H54 (cell line): ENCODE data around the gene PRPF31.

Source experiments
- DNase-seq: peaks from one replicate; pipeline ENCODE4 v3.0.0; 2011; ENCODE audit warnings: low spot score, mixed read lengths; ENCODE audit not compliant: insufficient read length
- FAIRE-seq: peaks from 3 replicates; lab custom pipeline; 2011; peaks lifted over from hg19 to GRCh38; lab: Jason Lieb, UNC
- POLR2A ChIP-seq: IDR thresholded peaks from 2 replicates; pipeline ENCODE4 v1.6.1; 2011; ENCODE audit warnings: low read depth, mild to moderate bottlenecking, low read length

The PRPF31 gene

DNA sequence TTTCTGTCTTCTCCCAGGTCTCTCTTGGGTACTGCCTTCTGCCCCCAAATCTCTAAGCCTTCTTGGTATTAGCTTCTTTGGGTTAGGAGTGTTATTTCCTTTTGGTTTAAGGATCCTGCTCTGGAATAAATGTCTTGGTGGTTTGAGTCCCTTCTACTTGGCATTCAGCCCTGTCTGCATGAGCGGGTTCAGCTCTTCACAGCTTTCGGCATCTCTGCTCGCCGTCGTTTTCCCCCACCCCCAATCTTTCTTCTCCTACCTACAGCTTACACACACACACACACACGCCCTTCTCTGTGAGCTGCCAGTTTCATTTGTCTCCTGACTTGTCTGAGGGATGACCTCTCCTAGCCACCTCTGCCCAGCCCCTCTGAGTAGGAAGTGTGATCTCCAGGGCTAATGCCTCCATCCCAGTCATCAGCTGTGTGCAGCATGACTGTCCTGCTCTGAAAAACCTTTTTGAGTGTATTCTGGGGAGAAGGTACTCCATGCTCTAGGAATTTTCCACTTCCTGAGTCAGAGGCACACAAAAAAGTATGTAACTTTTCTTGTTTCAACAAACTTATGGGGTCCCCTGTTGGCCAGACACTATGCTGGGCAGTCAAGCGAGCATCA is 26.7 kb downstream of the PRPF31 start:
- FAIRE-seq (no peak), DNase-seq (no peak)

DNA sequence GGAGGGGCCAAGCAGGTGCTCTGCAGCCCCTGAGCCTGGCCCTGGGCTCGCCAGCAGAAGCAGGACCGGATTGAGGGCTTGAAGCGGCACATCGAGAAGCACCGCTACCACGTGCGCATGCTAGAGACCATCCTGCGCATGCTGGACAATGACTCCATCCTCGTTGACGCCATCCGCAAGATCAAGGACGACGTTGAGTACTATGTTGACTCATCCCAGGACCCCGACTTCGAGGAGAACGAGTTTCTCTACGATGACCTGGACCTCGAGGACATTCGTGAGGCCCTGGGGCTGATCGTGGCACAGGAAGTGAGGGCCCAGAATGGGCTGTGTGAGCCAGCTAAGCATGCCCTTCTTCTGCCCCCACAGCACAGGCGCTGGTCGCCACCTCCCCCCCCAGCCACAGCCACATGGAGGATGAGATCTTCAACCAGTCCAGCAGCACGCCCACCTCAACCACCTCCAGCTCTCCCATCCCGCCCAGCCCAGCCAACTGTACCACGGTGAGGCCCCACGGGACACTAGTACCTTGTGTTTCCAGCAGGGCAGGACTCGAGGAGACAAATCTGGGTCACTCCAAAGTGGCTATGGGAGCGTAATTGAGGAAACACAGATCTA is 30.1 kb downstream of the PRPF31 start:
- no peak for DNase-seq
- FAIRE-seq, result no peak

More for the DNA sequence above, 26.7 kb downstream of the PRPF31 start:
- TF ChIP-seq POLR2A, result no peak

DNA sequence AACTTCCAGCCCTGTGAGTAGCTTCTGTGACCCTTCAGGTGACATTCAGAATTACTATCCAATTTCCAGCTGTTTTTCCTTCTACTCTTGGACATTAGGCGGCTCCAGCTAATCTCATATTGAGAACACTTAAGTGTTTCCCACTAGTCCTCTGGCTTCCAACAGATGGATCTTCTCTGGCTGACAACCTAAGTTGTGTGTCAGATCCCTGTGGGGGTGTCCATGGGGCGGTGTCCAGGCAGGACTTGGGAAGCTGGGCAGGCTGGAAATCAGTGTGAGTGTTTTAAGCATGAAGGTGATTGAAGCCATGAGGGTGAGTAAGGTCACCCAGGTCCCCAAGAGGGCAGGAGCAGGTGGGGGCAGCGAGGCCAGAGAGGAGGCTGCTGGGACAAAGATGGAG is 32.1 kb downstream of the PRPF31 start:
- TF ChIP-seq POLR2A, result no peak
- DNase-seq (no peak), FAIRE-seq (no peak)

More for the DNA sequence above, 30.1 kb downstream of the PRPF31 start:
- no peak for TF ChIP-seq POLR2A

DNA sequence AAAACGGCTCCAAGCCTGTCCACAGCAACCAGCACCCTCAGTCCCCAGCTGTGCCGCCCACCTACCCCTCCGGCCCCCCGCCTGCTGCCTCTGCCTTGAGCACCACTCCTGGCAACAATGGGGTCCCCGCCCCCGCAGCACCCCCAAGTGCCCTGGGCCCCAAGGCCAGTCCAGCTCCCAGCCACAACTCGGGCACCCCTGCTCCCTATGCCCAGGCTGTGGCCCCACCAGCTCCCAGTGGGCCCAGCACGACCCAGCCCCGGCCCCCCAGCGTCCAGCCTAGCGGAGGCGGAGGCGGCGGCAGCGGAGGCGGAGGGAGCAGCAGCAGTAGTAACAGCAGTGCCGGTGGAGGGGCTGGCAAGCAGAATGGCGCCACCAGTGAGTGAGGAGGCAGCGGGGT is 32.6 kb downstream of the PRPF31 start:
- no peak for TF ChIP-seq POLR2A
- FAIRE-seq (no peak), DNase-seq (no peak)

DNA sequence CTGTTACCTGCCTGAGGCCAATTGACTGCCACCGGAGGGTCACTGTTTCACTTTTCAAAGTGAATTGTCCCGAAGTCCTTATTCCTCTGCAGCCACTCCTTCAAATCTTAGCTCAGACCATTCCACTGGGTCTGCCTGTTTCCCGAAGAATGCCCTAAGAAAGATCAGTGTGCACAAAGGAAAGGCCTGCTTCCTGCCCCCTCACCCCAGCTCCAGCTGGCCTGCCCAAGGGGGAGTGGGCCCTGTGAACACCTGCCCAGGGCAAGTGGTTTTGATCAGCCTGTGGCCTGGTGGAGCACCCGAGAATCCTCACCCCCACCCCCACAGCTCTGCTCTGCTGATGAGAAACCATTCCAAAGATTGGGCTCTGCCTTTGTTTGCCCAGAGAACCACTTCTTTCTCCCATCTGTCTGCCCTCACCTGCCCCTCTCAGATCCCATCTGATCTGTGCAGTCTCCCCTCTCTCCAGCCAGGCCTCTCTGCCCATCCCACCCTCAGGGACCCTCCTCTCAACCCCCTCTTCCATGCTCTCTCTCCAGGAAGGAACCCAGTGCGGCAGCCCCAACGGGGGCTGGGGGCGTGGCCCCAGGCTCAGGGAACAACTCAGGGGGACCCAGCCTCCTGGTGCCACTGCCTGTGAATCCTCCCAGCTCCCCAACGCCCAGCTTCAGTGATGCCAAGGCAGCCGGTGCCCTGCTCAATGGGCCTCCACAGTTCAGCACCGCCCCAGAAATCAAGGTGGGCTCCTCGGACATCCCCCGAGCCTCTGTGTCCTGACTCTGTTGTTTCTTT is 33.7 kb downstream of the PRPF31 start:
- no peak for DNase-seq
- no peak for TF ChIP-seq POLR2A
- FAIRE-seq, result no peak

DNA sequence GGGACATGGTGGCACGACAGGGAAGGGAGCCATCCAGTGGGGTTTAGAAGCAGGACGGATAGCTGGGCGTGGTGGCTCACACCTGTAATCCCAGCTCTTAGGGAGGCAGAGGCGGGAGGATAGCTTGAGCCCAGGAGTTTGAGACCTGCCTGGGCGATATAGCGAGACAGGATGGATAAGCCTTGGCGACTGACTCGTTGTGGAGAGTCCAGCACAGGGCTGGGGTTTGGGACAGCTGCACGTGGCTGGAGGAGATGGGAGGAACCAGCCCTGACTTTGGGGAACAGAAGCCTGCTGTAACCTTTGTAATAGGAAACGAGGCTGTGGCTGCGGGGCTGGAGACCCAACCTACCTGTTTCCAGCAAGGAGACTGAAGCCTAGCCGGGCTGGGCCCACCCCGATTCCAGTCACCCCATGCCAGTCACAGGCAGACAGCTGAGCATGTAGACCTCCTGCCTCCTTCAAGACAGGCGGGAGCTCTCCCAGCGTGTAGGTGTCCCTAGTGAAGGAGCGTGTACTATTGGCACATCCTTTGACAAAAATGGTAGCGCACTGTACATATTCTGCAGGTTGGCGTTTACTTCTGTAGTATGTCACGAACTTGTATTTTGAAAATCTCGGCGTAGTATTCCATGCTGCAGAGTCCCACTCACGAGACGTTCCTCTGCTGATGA is 35.9 kb downstream of the PRPF31 start:
- FAIRE-seq (no peak), DNase-seq (no peak)
- TF ChIP-seq POLR2A, result no peak

DNA sequence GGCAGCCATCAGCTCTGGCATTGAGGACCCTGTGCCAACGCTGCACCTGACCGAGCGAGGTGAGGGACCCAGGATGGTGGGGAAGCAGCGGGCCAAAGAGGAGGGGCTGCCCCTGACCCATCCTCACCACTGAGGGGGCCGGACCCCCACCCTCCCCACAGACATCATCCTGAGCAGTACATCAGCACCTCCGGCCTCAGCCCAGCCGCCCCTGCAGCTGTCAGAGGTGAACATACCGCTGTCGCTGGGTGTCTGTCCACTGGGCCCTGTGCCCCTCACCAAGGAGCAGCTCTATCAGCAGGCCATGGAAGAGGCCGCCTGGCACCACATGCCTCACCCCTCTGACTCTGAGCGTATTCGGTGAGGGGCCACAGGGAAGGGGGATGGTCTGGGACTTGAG is 36.7 kb downstream of the PRPF31 start:
- no peak for FAIRE-seq
- TF ChIP-seq POLR2A, result no peak
- DNase-seq, result no peak

DNA sequence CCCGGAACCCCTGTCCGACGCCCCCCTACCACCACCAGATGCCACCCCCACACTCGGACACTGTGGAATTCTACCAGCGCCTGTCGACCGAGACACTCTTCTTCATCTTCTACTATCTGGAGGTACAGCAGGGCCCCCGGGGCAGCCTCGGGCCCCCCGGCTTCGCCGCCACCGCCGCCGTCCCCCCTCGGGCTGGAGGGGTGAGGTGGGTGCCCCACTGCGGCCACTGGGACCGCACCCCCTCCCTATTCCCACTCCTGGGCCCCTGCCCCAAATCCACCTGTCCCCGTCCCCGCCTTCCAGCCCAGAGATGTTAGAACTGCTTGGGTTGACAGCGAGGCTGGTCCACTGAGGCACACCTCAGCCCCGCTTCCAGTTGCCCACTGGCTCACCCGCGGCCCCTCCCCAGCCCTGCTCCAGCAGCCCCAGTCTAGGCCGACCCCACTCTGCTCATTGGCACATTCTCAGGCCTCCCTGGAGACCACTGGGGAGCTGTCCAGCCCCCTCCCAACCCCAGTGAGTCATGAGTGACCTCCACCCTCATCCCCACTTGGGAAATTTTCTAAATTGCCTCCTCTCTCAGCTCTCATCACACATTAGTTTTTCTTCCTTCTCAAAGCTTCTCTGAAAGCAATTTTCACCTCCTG is 37.4 kb downstream of the PRPF31 start:
- TF ChIP-seq POLR2A, result no peak
- FAIRE-seq (no peak), DNase-seq (no peak)

DNA sequence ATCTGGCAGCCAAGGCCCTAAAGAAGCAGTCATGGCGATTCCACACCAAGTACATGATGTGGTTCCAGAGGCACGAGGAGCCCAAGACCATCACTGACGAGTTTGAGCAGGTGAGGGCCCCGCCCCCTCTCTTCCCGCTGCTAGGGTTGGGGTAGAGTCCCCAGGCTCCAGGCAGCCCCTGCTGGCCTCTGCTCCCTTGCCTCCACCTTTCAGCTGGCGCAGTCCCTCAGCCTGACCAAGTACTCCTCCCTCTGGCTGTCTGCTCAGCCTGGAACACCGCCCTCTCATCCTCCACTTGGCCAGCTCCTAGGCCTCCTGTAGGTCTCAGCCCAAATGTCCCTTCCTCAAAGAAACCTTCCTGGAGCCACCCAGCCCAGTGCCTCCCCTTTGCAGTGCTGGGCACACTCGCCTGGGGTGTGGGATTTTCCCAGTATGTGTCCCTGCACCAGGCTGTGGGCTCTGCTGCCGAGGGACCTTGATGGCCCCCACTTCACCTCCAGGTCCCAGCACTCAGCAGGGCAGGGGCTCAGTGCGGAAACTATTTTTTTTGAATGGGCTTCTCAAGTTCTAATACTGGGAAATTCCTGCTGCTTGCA is 38.3 kb downstream of the PRPF31 start:
- DNase-seq, result no peak
- FAIRE-seq, result no peak
- TF ChIP-seq POLR2A, result no peak

DNA sequence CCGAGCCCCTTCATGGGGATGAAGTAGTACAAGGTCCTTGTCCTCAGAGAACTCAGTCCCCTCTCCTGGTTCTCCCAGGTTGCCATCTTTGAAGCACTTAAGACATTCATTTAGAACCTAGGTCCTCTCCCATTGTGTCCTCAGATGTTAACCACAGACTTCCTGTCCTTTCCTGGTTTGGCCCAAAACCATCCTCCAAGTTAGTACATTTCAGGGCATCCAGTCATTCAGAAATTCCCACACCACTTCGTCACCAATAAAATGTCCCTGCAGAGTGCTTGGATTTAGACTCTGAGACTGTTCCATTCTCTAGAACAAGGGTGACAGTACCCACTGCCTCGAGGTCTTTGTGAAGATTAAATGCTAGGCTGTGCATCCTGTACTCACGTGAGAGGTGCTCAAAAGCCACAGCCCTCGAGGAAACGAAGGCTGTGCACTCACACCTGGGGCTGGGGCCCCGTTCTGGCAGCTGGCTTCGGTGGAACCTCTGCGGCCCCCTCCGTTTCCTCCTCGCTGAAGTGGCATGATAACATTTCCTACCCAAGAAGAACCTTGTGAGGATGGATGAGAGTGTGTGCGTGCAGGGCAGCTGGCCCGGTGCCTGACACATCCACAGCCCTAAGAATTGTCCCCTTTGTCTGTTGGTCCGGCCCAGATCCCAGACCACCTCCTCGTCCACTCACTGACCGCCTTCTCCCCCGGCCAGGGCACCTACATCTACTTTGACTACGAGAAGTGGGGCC is 39.2 kb downstream of the PRPF31 start:
- DNase-seq (peak; percentile 54), FAIRE-seq (no peak)
- no peak for TF ChIP-seq POLR2A

DNA sequence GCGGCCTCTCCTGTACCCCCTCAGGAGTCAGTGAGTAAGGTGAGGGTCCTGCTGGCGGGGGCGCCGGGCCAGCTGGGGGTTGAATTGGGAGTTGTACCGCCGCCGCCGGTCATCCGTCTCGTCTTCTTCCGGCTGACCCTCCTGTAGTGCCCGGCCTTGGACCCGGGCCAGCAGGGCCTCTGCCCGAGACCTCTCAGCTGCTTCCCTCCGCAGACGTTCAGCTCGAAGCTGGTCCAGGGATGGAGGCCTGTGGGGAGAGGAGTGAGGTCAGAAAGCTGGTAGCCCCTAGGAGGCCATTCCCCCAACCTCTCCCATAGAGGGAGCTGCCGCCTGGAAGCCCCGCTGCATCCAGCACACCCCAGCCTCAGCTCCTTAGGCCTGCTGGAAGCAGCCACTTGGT is 40.1 kb downstream of the PRPF31 start:
- TF ChIP-seq POLR2A, result no peak
- FAIRE-seq (no peak), DNase-seq (no peak)

DNA sequence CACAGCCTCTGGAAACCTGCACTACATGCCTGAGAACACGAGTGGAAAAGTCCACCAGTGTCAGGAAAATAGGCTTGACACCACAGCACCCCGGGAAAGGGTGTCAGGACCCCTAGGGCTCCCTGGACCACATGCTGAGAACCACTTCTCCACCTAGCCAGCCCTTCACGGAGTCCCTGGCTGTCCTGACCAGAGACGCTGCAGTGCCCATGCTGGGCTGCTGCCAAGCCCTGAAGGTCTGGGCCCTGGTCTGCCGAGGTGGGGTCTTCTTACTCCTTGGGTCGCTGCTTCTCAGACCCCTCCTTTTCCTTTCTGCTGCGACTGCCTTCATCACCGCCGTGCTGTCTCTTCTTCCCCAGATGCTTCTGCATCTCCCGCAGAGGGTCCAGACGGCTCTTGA is 40.9 kb downstream of the PRPF31 start:
- no peak for FAIRE-seq
- DNase-seq, result no peak
- no peak for TF ChIP-seq POLR2A
